IPS-NIHi11 (cell line): Measurements from ENCODE around the gene ZRANB3.

ENCODE experiments used
- DNase-seq: peaks from one replicate; pipeline ENCODE4 v3.0.0; 2012; ENCODE audit warnings: mixed read lengths, low spot score

Gene ZRANB3

DNA sequence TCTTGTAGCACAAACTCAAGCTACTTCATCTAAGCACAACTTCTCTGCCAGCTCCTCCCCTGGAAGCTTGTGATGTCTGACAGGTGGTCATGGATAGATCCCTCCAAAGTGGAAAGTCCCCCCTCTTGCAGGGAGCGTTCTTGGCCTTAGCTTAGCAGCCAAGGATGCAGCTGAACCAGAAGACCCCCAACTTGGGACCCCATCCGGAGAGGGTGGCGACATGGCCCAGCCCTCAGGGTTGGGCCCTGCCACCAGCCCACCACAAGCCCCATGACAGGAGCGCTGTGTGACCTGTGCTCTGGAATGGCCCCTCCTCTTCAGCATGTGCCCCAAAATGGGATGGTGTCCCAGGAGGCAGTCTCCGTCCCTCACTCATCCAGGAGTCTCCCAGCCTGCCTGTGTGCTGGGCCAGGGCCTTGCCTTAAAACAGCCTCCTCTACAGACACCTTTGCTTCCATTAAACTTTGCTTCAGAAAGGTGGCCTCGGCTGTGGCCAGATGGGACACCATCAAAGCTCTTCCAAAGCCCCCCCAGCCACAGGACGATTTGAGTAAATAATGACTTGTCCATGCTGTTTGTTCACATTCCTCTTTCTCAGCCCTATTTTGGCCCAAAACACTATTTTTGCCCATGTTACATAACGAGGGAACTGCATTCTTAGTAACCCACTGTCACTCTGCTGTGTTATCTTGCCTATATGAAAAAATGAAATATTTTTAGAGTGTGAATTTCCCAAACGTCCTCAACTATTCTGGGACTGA lies 356.8 kb downstream of the ZRANB3 start:
- no peak for DNase-seq

DNA sequence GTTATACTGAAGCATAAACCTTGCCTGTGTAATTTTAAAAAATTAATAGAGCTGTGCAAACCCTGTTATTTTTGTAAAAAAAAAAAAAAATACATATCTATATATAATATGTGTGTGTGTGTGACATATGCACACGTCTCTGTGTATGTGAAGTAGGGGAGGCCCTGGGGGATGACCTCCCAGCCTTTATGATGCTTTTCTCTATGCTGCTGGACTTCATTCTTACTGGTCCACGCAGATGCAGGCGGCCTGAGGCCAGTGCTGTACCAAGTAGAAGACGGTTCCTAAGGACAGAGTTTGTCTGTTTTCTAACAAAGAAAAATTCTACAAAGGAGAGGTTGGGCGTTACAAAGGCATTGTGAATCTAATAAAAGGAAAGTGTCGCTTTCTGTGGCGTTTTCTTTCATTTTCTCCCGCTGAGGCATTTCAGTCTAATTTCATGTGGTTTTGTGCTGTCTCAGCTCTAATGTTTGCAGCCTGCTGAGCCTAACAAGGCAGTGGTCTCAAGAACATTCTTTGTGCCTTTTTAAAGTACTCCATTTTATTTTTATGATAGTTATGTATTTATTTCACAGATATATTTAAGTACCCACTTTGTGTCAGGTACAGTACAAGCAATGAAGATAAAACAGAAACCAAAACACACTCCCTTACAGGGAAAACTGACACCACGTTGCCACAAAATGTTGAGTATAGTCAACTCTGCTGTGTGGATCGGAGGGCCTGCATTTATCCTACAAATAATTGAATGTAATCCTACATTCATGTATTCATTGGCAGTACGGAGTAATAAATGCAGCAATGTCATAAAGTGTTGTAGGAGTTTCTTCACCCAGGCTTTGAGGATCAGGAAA lies 360.9 kb downstream of the ZRANB3 start:
- DNase-seq = no peak

DNA sequence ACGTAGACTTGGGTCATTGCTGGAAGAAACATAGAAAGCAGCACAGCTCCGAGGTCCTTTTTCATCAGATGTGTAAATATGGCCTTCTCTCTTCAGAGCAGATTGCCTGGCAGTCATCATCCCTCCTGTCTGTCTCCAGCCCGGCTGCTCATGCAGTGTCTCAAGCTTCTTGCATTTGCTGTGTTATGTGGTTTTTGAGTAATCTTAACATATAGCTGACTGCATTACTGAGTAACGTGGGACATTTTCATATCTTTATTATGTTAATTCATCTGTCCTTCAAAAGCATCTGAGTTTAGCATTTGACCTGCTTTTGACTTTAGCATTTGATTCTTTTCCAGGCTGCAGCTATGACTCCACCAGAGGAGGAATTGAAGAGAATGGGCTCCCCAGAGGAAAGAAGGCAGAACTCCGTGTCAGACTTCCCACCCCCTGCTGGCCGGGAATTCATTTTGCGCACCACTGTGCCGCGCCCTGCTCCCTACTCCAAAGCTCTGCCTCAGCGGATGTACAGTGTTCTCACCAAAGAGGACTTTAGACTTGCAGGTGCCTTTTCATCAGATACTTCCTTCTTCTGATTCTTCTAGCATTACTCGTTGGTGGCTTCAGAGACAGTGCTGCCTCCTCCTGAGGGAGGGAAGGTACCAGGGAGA lies 362.7 kb downstream of the ZRANB3 start:
- DNase-seq = no peak

DNA sequence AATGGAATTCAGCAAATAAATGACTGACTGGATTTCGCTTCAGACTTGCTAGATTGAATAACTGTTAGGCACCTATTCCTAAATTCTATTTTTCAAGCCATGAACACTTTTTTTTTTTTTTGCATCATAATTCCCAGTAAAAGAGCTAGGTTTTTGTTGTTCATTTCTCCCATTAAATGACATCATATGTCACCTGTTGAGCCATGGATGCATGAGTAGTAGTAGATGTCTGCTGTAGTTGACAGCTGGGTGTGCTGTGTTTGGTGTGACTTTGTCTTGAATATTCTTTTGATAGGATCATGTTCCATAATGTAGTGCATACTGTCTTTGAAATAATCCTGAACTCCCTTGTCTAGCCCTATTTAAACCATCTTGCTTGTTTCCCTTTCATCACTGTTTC lies 363.7 kb downstream of the ZRANB3 start:
- DNase-seq = no peak

DNA sequence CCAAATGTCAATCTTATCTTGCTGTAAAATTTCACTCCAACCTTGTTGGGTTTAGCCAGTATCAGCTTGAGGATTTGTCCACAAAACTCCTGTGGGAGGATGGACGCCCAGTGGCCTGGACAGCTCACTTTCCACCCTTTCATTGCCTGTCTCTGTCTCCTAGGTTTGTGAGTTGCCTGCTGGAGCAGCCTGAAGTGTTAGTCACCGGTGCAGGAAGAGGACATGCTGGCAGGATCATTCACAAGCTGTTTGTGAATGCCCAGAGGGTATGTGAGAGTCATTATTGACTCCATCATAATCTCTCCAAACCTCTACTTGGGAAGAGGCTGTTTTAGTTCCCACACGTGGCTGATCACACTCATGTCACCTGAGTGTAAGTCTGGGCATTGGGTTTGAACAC lies 366.6 kb downstream of the ZRANB3 start:
- DNase-seq = no peak

DNA sequence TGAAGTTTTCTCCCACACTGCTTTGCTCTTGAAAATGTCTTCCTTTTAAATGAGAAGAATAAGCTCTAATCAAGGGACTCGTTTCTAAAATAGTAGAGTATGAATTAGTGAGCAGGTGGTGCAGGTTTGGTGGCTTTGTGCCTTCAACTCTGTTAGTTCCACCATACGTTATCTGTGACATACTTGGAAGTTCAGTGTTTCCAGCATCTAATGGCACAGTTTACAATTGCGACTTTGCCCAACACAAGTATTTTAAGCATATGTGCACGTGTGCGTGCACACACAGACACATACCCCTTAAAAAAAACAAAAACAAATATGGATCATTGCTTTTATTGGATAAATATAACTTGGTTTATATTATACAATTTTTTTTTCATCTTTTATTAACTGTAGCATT lies 367.1 kb downstream of the ZRANB3 start:
- DNase-seq = no peak

DNA sequence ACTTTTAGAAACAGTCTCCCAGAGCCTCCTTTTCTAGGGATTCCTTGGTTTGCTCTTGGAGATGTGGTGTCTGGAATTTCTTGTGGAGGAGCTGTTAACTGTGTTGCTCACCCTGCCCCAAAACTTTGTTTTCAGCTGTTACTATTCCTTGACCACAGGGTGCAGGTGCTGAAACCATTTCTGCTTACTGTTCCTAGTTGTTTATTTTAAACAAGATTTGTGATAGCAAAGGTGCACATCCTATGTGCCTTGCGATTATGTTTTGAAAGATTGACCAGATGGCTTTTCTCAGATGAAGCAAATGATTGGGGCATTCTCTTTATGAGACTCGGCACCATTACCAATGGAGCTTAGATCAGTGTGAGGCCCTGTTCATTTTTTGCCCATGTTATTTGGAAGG lies 367.7 kb downstream of the ZRANB3 start:
- no peak for DNase-seq

DNA sequence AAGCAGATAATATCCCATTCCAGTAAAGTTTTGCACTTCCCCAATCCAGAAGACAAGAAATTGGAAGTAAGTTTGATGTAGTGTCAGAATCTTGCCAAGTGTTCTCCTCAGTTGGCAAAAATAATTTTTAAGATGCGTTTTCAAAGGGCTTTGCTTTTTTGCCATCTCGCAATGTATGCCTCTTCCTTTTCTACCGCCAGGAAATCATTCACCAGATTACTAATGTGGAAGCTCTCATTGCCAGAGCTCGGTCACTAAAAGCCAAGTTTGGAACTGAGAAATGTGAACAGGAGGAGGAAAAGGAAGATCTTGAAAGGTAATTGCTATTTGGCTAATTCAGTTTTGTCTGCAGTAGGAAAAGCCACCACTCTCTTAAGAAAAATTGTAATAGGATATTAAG lies 368.2 kb downstream of the ZRANB3 start:
- no peak for DNase-seq

DNA sequence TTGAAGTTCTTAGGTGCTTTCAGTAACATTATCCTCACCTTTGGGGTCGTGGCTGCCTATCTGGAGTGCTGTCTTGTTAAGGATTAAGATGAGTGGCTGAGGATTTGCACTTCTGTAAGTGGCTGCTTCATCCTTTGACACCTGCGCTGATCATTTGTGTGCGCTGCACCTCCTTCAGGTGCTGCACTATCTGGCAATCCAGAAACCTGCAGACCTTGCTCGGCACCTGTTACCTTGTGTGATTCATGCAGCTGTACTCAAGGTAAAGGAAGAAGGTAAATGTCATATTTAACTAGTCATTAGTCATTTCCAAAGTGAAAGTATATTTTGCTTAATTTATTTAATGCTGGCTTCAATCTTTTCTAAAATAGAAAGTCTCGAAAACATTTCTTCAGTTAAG lies 368.6 kb downstream of the ZRANB3 start:
- DNase-seq = no peak

DNA sequence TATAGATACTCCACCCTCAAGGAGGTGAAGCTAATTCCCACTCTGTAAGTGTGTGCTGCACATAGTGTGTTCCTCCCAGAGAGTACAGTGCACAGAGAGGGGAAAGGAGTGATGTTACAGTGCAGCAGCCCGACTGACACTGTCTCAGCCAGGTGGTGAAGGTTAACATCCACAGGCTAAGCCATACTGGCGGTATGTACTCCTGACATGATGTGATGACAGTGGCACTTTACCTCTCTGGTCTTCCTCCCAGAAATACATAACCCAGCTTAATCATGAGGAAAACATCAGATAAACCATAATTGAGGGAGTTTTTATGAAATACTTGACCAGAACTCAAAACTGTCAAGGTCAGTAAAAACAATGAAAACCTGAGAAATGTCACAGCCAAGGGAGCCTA lies 371.8 kb downstream of the ZRANB3 start:
- DNase-seq = no peak

DNA sequence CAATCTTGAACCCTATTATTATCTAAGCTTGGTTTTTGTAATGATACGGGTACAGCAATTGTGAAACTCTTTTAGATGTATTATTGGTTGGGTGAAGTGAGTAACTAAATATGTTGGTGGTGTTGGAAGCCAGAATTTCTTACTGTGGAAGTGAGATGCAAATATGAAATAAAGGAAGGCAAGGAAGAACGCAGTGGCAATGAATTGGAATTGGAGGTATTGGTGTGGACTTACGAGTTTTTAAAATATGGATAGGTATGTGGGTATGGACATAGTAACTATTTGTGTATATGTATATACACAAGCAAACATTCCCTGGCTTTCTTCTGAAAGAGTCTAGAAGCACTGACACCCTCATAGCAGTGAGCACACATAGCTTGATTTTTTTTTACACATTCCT lies 373.2 kb downstream of the ZRANB3 start:
- no peak for DNase-seq

DNA sequence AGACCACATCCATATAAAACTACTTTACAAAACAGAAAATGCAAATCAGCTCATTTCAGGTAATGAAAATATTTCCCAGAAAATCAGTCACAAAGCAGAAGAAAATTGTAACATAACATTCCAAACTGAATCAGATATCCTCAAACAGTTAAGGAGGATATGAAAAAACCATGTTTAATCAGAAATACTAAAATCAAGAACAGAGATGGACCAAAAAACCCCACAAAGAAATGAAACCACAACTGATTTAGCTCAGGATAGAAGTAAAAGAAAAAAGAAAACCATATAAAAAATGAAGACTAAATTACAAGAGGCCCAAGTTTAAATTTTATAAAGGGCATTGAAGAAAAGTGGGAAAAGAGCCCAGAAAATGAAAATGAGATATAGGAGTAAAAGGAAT lies 376.1 kb downstream of the ZRANB3 start:
- no peak for DNase-seq

DNA sequence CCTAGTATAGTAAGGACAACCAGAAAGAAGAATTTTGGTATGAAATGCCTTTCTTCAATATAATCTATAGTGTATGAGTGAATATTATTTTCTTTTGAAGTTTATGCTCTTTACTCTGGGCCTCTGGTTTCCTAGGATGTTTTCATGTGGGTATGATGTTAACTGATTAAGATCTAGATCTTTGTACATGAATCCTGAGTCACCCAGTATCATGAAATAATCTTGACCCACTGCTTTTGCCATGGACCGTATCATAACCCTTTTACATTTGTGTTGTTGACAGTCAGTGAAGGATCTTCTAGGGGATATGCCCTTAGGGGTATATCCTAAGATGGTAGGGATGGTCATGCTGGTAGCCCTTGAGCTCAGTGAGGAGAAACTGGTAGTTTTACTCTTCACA lies 378.7 kb downstream of the ZRANB3 start:
- no peak for DNase-seq

DNA sequence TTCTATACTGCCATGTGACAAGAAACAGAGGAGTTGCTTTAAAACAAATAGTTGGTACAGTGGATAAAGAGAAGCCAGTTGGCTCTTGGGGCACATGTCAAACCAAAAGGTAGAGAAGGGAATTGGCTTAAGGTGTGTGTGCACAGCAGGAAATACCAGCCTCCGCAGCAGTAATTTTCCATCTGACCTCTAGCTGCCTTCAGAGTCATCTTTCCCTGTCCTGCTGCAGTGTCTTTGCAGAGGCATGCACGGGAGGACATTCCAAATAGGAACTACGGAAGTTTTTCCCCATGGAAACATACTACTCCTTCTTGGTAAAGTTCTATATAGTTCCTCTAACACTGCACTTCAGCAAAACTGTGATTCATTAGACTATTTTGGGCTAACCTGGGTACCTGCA lies 379.4 kb downstream of the ZRANB3 start:
- DNase-seq = no peak

DNA sequence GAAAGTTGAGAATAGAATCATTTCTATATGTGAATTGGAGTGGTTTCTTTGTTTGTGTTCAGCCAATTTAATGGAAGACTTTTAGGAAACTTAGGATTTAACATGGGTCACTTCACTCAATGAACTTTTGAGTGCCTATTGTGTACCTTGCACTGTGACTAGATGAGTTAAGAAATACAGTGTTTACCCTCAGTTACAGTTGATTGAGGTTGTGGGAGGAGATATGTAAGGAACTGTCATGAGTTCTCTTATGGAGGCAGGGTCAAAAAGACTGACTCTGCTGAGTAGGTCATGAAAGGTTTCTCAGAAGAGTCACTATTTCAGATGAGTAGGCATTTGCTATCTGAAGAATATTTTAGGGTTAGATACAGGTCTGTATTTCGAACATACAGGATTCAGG lies 380.3 kb downstream of the ZRANB3 start:
- DNase-seq = no peak

DNA sequence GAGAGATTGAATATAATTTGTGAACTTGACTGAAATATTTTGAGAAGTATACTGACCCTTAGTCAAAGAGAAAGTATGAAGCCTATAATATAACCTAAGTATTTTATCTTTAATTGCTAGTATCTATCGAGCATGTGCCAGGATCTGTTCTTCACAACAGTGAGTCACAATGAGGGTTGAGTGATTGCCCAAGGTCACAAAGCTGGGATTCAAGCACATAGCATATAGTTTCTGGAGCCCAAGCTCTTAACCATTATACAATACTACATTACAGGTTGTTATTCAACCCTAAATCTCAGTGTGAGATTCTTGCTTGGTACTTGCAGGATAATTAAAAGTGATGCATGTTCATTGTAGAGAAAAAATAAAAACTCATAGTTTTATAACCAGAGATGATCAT lies 381.8 kb downstream of the ZRANB3 start:
- no peak for DNase-seq

DNA sequence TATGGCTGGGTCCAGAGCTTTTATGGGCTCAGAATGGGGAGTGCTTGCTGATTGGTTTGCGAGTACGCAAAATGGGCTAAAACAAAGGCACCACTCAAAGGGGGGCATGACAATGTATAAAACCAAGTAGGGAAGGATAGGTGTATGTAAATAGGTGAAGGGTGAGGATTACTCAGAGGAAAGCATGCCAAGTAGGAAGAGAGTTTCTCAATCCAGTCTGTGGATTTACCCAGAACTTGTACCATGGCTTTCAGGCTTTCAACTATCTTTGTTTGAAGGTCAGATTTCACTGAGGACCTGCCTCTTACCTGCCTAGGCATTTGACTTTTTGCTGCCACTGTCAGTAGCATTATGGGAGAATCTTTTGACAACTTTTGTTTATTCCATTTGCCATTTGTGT lies 386.7 kb downstream of the ZRANB3 start:
- DNase-seq = no peak

DNA sequence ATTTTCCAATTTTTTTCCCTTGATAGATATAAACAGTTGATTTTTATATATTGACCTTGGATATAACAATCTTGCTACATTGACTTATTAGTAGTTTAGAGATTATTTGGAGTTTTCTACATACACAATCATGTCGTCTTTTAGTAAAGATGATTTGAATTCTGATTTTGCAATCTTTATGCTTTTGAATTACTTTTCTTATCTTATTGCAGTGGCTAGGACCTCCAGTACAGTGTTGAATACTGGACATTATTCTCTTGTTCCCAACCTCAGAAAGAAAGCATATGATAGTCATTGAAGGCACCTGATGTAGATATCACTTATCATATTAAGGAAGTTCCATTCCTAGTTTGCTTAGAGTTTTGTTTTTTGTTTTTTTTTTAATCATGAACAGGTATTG lies 388.7 kb downstream of the ZRANB3 start:
- DNase-seq = no peak

DNA sequence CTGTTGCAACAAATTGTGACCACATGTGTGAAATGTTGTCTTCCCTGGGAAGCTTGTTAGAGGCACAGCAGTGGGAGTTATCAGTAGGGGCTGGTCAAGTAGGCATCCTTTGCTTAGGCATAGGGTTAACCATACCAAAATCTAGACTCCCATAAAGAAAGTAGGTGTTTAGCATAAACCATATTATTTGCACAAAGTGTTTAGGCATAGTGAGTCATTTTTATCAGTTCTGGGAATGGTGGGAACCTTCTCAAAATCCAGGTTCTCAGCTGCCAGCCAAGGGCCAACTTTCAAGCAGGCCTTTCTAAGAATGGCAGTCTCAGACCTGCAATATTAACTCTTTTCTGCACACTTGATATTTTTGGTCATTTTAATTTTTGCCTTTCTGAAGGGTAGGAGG lies 390.4 kb downstream of the ZRANB3 start:
- no peak for DNase-seq

DNA sequence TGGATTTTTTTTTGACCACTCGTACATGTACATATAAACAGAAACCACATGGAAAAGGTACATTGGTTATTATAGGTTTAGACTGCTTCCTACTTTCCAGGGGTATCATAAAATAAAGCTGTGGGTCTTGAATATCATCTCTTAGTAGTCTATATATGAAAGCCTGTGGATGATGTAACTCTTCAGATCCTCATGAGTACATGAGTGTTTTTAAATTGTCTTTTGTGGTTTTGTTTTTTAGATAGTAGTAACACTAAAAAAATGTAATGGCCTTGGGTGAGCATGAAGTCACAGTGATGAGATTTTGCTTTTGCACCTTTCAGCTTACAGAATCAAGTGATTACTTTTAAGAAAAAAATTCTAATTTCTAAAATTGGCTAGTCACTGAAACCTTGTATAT lies 398.7 kb downstream of the ZRANB3 start:
- no peak for DNase-seq

DNA sequence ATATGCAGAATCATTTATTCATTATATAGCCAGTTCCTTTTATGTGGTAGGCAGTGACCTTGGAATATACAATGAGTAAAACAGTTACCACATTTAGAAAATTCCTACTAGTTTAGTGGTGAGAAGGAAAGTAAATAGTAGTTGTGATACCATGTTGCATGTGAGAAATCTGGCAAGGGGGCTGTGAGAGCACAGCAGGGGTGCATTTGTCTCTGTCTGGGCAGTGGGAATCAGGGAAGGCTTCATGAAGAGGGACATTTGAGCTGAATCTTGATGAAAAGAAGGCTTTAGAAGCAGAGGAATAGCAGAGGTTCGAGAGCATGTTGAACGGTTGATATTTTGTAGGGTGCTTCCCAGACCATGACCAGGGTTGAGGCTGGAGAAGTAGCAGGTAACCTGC lies 400.3 kb downstream of the ZRANB3 start:
- DNase-seq = peak; percentile 9

DNA sequence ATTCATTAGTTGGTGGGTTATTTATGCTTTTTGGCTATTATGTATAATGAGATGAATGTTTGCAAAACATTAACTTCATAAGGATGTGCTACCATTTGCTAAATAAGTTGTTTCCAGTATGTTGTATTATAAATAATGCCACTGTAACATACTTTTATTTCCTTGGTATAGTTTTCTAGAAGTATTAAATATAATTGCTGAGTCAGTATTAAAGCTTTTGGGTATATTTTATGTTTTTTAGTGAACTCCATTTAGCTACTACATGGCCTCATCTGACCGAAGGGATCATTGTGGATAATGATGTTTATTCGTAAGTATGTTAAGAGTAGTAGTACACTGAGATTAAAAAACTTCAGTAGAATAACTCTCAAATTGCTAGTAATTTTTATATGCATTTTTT lies 405.1 kb downstream of the ZRANB3 start:
- no peak for DNase-seq
